Measurements from ENCODE around the gene FBXW7.

Gene FBXW7

GRCh38 chr4:152369902-152370295 is 166.0 kb downstream of the FBXW7 start:
- DNase-seq (ENCODE audit: low read depth in 2 of 2) = no peak

- DNase-seq (ENCODE audit: low read depth in 2 of 2) = no peak
Observed at GRCh38 chr4:152369203-152369901, 166.5 kb downstream of the FBXW7 start.

- no peak for DNase-seq (ENCODE audit: low read depth in 2 of 2)
Observed at GRCh38 chr4:152368001-152368400, 167.9 kb downstream of the FBXW7 start.

- DNase-seq (ENCODE audit: low read depth in 2 of 2) = no peak
Observed at GRCh38 chr4:152364883-152365282, 171.0 kb downstream of the FBXW7 start.

GRCh38 chr4:152364383-152364782 is 171.5 kb downstream of the FBXW7 start:
- DNase-seq (ENCODE audit: low read depth in 2 of 2) = no peak

GRCh38 chr4:152363904-152364303 is 172.0 kb downstream of the FBXW7 start:
- no peak for DNase-seq (ENCODE audit: low read depth in 2 of 2)

- no peak for DNase-seq (ENCODE audit: low read depth in 2 of 2)
Observed at GRCh38 chr4:152363086-152363485, 172.8 kb downstream of the FBXW7 start.

- no peak for DNase-seq (ENCODE audit: low read depth in 2 of 2)
Observed at GRCh38 chr4:152360045-152360410, 175.9 kb downstream of the FBXW7 start.

- DNase-seq (ENCODE audit: low read depth in 2 of 2) = no peak
Observed at GRCh38 chr4:152359208-152360044, 176.5 kb downstream of the FBXW7 start.

GRCh38 chr4:152357206-152357605 is 178.7 kb downstream of the FBXW7 start:
- DNase-seq (ENCODE audit: low read depth in 2 of 2) = no peak

GRCh38 chr4:152356428-152357034 is 179.4 kb downstream of the FBXW7 start:
- DNase-seq (ENCODE audit: low read depth in 2 of 2) = no peak

GRCh38 chr4:152352622-152353116 is 183.2 kb downstream of the FBXW7 start:
- DNase-seq (ENCODE audit: low read depth in 2 of 2) = no peak

- DNase-seq (ENCODE audit: low read depth in 2 of 2) = no peak
Observed at GRCh38 chr4:152352215-152352614, 183.7 kb downstream of the FBXW7 start.

- DNase-seq (ENCODE audit: low read depth in 2 of 2) = no peak
Observed at GRCh38 chr4:152351080-152351479, 184.8 kb downstream of the FBXW7 start.

- DNase-seq (ENCODE audit: low read depth in 2 of 2) = no peak
Observed at GRCh38 chr4:152348670-152349069, 187.2 kb downstream of the FBXW7 start.

GRCh38 chr4:152346979-152347378 is 188.9 kb downstream of the FBXW7 start:
- DNase-seq (ENCODE audit: low read depth in 2 of 2) = no peak

- DNase-seq (ENCODE audit: low read depth in 2 of 2) = no peak
Observed at GRCh38 chr4:152346526-152346925, 189.4 kb downstream of the FBXW7 start.

GRCh38 chr4:152344001-152344400 is 191.9 kb downstream of the FBXW7 start:
- DNase-seq (ENCODE audit: low read depth in 2 of 2) = no peak

GRCh38 chr4:152342293-152342692 is 193.6 kb downstream of the FBXW7 start:
- DNase-seq (ENCODE audit: low read depth in 2 of 2) = no peak

GRCh38 chr4:152340818-152341217 is 195.1 kb downstream of the FBXW7 start:
- no peak for DNase-seq (ENCODE audit: low read depth in 2 of 2)

- no peak for DNase-seq (ENCODE audit: low read depth in 2 of 2)
Observed at GRCh38 chr4:152339576-152339975, 196.3 kb downstream of the FBXW7 start.

- DNase-seq (ENCODE audit: low read depth in 2 of 2) = no peak
Observed at GRCh38 chr4:152334931-152335330, 201.0 kb downstream of the FBXW7 start.

- DNase-seq (ENCODE audit: low read depth in 2 of 2) = no peak
Observed at GRCh38 chr4:152331042-152331441, 204.8 kb downstream of the FBXW7 start.

Data from stimulated activated CD4-positive, alpha-beta T cell treated with anti-CD3 and anti-CD28 coated beads, Interleukin-1b, Interleukin-23, amount 100 ng/mL, for 4 hours (primary cell).